Tibial artery (tissue), 4 donors: ENCODE data around the gene PIEZO2.
"Not testable (repeated sequence)": the region's sequence is repeated elsewhere in the genome, so short reads cannot be mapped to it uniquely, and the experiment has no call there.

ENCODE experiments used
- DNase-seq, 2 donors: peaks; one replicate each; pipeline ENCODE4 v3.0.0-alpha.2; 2019
- H3K27ac ChIP-seq, 2 donors: fragments of 200-600 bp; sonication (generic) in 1 of 2; 1 replicate in 1 of 2; 2 replicates in 1 of 2; pipeline ENCODE4 v1.5.1; 2018 to 2019; ENCODE audit warnings: mild to moderate bottlenecking in 1 of 2
- H3K27me3 ChIP-seq, 2 donors: fragments of 200-600 bp; sonication (generic) in 1 of 2; one replicate each; pipeline versions ENCODE4 v1.5.1 to v1.6.0; 2016 to 2019
- H3K36me3 ChIP-seq, 3 donors: fragments of 200-600 bp; sonication (generic) in 2 of 3; one replicate each; pipeline ENCODE4 v1.5.1; 2016 to 2019; ENCODE audit warnings: mild to moderate bottlenecking in 2 of 3
- H3K4me1 ChIP-seq, 4 donors: fragments of 200-600 bp; sonication (generic) in 2 of 4; 1 replicate in 3 of 4; 2 replicates in 1 of 4; pipeline ENCODE4 v1.5.1; 2016 to 2019
- H3K4me3 ChIP-seq, 2 donors: fragments of 200-600 bp; sonication (generic) in 1 of 2; 1 replicate in 1 of 2; 2 replicates in 1 of 2; pipeline ENCODE4 v1.5.1; 2018 to 2019; ENCODE audit warnings: mild to moderate bottlenecking in 2 of 2
- H3K9me3 ChIP-seq, 3 donors: fragments of 200-600 bp; sonication (generic) in 1 of 3; one replicate each; pipeline ENCODE4 v1.5.1; 2016 to 2019
- intact Hi-C: fragments of 100-400 bp; cut with DNase I; formaldehyde crosslinking; loops from one replicate; pipeline ENCODE4 v1.15.0; 2023; ENCODE audit warnings: low total_unique reads
- TF ChIP-seq, protein P1 (sequence below), 2 experiments: fragments of 200-600 bp in 1 of 2; fragments of 450-650 bp in 1 of 2; IDR thresholded peaks; one replicate each; pipeline ENCODE4 v1.5.1; 2017 to 2019; ENCODE audit warnings: antibody characterized with exemption in 2 of 2, mild to moderate bottlenecking in 1 of 2, moderate library complexity in 1 of 2

The PIEZO2 gene

DNA sequence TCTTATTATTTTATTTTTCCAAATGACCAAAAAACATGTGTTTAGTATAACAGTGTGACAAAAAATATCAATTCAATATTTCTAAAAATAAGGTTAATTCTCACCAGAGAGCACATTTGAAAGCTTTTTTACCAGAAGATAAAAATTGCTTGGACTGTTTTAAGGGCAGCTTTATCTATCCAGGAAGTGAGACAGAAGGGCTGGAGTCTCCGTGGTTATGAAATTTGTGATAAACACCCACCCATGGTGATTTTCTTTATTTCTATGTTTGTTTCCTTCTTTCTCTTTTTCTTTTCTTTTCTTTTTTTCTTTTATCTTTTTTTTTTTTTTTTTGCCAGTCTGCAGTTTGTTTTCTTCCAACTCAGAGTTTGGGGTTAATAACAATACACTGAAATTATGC lies 298.5 kb downstream of the PIEZO2 start:
- Histone ChIP-seq H3K9me3 (no peaks in the 10 kb centered on the region), H3K27me3 (no peaks in the 10 kb centered on the region), H3K36me3 (no peaks in the 10 kb centered on the region), H3K27ac (no peak overlapping the region), H3K4me1 (no peaks in the 10 kb centered on the region), H3K4me3 (no peak overlapping the region)
- DNase-seq, result no peak
- intact Hi-C loops, result loop anchor here (10.0 kb wide), 1 partner anchor 294 kb away; the partner anchor contains the start of gene PIEZO2
- TF ChIP-seq, protein P1, sequence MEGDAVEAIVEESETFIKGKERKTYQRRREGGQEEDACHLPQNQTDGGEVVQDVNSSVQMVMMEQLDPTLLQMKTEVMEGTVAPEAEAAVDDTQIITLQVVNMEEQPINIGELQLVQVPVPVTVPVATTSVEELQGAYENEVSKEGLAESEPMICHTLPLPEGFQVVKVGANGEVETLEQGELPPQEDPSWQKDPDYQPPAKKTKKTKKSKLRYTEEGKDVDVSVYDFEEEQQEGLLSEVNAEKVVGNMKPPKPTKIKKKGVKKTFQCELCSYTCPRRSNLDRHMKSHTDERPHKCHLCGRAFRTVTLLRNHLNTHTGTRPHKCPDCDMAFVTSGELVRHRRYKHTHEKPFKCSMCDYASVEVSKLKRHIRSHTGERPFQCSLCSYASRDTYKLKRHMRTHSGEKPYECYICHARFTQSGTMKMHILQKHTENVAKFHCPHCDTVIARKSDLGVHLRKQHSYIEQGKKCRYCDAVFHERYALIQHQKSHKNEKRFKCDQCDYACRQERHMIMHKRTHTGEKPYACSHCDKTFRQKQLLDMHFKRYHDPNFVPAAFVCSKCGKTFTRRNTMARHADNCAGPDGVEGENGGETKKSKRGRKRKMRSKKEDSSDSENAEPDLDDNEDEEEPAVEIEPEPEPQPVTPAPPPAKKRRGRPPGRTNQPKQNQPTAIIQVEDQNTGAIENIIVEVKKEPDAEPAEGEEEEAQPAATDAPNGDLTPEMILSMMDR (IDR thresholded peaks at IDR 0.05), result no peak

DNA sequence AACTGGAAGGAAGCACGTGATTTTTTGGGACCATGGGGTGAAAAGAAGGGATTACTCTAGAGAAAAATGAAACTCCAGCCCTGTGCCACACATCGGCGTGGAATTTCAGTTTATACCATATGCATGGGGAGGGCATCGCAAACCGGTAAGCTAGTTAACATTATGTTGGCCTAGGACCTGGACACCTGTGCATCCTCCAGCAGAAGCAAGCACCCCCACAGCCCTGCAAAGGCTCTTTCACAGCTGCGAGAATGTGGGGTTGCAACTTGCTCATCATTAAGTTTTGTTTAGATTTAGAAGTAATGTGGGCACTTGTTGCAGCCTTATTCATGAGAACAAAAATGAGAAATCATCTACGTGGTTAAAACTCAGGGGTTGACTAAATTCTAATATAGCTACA lies 299.2 kb downstream of the PIEZO2 start:
- Histone ChIP-seq H3K4me3 (no peak overlapping the region), H3K27ac (no peak overlapping the region), H3K9me3 (no peaks in the 10 kb centered on the region), H3K4me1 (no peaks in the 10 kb centered on the region), H3K27me3 (no peaks in the 10 kb centered on the region), H3K36me3 (no peaks in the 10 kb centered on the region)
- TF ChIP-seq, protein P1 (IDR thresholded peaks at IDR 0.05), result no peak
- intact Hi-C loops, result loop anchor here (10.0 kb wide), 1 partner anchor 295 kb away; the partner anchor contains the start of gene PIEZO2
- no peak for DNase-seq

DNA sequence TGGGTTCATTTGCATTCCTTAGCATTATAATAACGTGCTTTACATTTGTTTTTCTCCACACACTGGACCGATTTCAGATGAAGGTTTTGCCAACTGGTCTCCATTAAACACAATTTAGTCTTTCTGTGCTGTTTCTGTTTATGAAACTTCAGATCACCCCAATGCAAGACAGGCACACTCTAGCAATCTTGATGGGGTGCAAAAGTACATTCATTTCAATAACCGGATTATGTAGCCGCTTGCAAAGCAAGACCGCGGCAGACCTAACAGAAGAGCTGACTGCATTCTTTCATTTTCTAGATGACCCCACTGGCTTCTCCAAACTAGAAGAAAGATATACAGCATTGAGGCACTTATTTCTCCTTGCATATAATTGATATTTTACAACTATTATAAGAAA lies 301.5 kb downstream of the PIEZO2 start:
- no peaks in the 10 kb centered on the region for H3K27me3 ChIP-seq
- no peaks in the 10 kb centered on the region for H3K9me3 ChIP-seq
- intact Hi-C loops, result no loop called here
- no peak overlapping the region for H3K4me3 ChIP-seq
- H3K36me3 ChIP-seq, result no peaks in the 10 kb centered on the region
- DNase-seq, result no peak
- no peaks in the 10 kb centered on the region for H3K4me1 ChIP-seq
- H3K27ac ChIP-seq, result no peak overlapping the region
- TF ChIP-seq, protein P1 (IDR thresholded peaks at IDR 0.05), result no peak

DNA sequence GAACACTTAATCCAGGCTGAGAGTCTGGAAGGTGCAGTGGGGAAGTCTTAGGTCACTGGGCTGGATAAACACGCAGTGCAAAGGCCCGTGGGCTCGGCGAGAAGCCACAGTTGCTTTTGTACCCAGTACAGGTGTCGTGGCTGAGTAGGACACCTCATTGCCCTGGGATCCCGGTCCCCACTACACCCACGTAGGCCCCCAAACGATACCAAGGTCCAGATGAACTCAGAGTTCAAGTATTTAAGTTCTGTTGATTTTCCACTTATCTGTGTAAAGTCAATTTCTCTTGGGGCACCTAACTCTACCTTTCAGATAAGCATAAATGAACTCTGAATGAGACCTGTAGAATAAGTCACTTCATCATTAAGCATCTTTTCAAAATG lies 302.0 kb downstream of the PIEZO2 start:
- Histone ChIP-seq H3K9me3 (no peaks in the 10 kb centered on the region), H3K27me3 (no peaks in the 10 kb centered on the region), H3K36me3 (no peaks in the 10 kb centered on the region), H3K27ac (no peak overlapping the region), H3K4me1 (no peaks in the 10 kb centered on the region), H3K4me3 (no peak overlapping the region)
- intact Hi-C loops, result no loop called here
- DNase-seq, result no peak
- TF ChIP-seq, protein P1 (IDR thresholded peaks at IDR 0.05), result no peak

DNA sequence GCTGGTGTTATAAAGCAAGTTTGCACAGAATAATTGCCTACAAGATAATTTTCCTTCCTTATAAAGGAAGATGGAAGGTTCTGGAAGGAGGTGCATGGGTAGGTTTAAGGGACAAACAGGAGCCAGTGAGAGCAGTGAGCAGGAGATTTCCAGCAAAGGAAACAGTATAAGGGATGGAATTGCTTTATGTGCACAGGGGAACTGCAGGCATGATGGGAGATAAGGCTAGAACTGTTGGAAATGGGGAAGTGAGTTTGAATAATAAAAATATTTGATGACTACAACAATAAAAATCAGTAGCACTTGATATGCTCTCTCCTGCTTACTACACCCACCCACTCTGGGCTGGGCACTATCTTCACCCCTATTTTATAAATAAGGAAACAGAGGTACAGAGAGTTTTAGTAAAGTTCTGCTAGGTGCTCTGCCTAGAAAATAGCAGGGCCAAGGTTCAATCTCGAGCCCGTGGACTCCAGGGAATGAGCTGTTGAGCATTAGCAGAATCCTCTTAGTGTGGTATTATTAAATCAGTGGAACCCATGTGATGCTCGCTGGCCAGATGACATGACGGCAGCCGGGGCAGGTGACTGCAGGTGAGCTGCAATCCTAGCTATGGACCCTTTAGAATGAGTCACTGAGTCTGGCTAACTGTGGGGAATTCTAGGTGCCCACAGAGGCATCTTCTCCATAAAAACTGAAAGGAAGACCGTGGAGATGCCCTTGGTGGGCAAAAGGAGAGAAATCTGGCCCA lies 302.5 kb downstream of the PIEZO2 start:
- TF ChIP-seq, protein P1 (IDR thresholded peaks at IDR 0.05), result no peak
- intact Hi-C loops, result no loop called here
- Histone ChIP-seq H3K9me3 (no peaks in the 10 kb centered on the region), H3K4me1 (no peaks in the 10 kb centered on the region), H3K4me3 (no peak overlapping the region), H3K27ac (no peak overlapping the region), H3K27me3 (no peaks in the 10 kb centered on the region), H3K36me3 (no peaks in the 10 kb centered on the region)
- no peak for DNase-seq

DNA sequence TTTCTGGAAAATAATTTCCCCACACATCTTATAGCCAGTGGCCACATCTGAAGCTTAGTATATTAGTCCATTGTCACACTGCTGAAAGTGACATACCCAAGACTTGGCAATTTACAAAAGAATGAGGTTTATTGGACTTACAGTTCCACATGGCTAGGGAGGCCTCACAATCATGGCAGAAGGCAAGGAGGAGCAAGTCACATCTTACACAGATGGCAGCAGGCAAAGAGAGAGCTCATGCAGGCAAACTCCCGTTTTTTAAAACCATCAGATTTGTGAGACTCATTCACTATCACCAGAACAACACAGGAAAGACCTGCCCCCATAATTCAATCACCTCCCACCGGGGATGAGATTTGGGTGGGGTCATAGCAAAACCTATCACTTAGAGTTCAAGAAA lies 303.3 kb downstream of the PIEZO2 start:
- H3K4me3 ChIP-seq, H3K27ac ChIP-seq, H3K9me3 ChIP-seq, H3K36me3 ChIP-seq, H3K27me3 ChIP-seq, H3K4me1 ChIP-seq, DNase-seq, intact Hi-C loops: not testable (repeated sequence)
